ENCODE data around the gene C1orf116. TPM values are rescaled to one million over a fixed set of nuclear protein-coding genes. Genes with fewer than 3 reads are reported as not detected.
A peak's percentile ranks its signal among the peaks of the same experiment; 100 is the strongest.

Gene C1orf116
- total RNA-seq, 3 donors from 2014 or later = 0.03 to 0.11 (median 0.08) TPM

GRCh38 chr1:207022996-207023679, 9.4 kb downstream of the C1orf116 start:
- H3K36me3 Mint-ChIP-seq (ENCODE audit: insufficient read depth) = no peaks in the 10 kb centered on the region
- H3K9me3 Mint-ChIP-seq = no peaks in the 10 kb centered on the region
- ATAC-seq (no peak), DNase-seq (no peak)
- no peaks in the 10 kb centered on the region for H3K4me1 Mint-ChIP-seq (ENCODE audit: low read depth)
- H3K27me3 Mint-ChIP-seq (ENCODE audit: low read depth) = peaks cover 28% of the 10 kb centered on the region
- H3K4me3 Mint-ChIP-seq = no peak overlapping the region

GRCh38 chr1:207021876-207022596, 10.5 kb downstream of the C1orf116 start:
- H3K4me3 Mint-ChIP-seq = no peak overlapping the region
- no peak for ATAC-seq
- no peaks in the 10 kb centered on the region for H3K4me1 Mint-ChIP-seq (ENCODE audit: low read depth)
- no peaks in the 10 kb centered on the region for H3K36me3 Mint-ChIP-seq (ENCODE audit: insufficient read depth)
- no peaks in the 10 kb centered on the region for H3K9me3 Mint-ChIP-seq
- no peak for DNase-seq
- H3K27me3 Mint-ChIP-seq (ENCODE audit: low read depth) = peaks cover 21% of the 10 kb centered on the region

- no peak for ATAC-seq
Measured at GRCh38 chr1:207021139-207021861, 11.3 kb downstream of the C1orf116 start.

GRCh38 chr1:207020709-207021107, 11.8 kb downstream of the C1orf116 start:
- ATAC-seq (no peak), DNase-seq (no peak)
- H3K27me3 Mint-ChIP-seq (ENCODE audit: low read depth) = peaks cover 21% of the 10 kb centered on the region
- no peaks in the 10 kb centered on the region for H3K4me1 Mint-ChIP-seq (ENCODE audit: low read depth)
- H3K36me3 Mint-ChIP-seq (ENCODE audit: insufficient read depth) = no peaks in the 10 kb centered on the region
- no peaks in the 10 kb centered on the region for H3K9me3 Mint-ChIP-seq
- no peak overlapping the region for H3K4me3 Mint-ChIP-seq

More at GRCh38 chr1:207021139-207021861, 11.3 kb downstream of the C1orf116 start:
- DNase-seq = no peak
- Mint-ChIP-seq H3K4me1 (ENCODE audit: low read depth) (no peaks in the 10 kb centered on the region), H3K9me3 (no peaks in the 10 kb centered on the region), H3K36me3 (ENCODE audit: insufficient read depth) (no peaks in the 10 kb centered on the region), H3K4me3 (no peak overlapping the region), H3K27me3 (ENCODE audit: low read depth) (peaks cover 17% of the 10 kb centered on the region)

- no peak for DNase-seq
- no peak overlapping the region for H3K4me3 Mint-ChIP-seq
- no peak for ATAC-seq
- H3K9me3 Mint-ChIP-seq = no peaks in the 10 kb centered on the region
- H3K4me1 Mint-ChIP-seq (ENCODE audit: low read depth) = no peaks in the 10 kb centered on the region
- H3K27me3 Mint-ChIP-seq (ENCODE audit: low read depth) = peaks cover 21% of the 10 kb centered on the region
- H3K36me3 Mint-ChIP-seq (ENCODE audit: insufficient read depth) = no peaks in the 10 kb centered on the region
Measured at GRCh38 chr1:207020065-207020708, 12.4 kb downstream of the C1orf116 start.

GRCh38 chr1:207019661-207020060, 12.9 kb downstream of the C1orf116 start:
- H3K4me1 Mint-ChIP-seq (ENCODE audit: low read depth) = no peaks in the 10 kb centered on the region
- DNase-seq (no peak), ATAC-seq (no peak)
- H3K9me3 Mint-ChIP-seq = no peaks in the 10 kb centered on the region
- H3K4me3 Mint-ChIP-seq = no peak overlapping the region
- no peaks in the 10 kb centered on the region for H3K36me3 Mint-ChIP-seq (ENCODE audit: insufficient read depth)
- peaks cover 23% of the 10 kb centered on the region for H3K27me3 Mint-ChIP-seq (ENCODE audit: low read depth)

- peaks cover 25% of the 10 kb centered on the region for H3K27me3 Mint-ChIP-seq (ENCODE audit: low read depth)
- ATAC-seq (no peak), DNase-seq (no peak)
- no peak overlapping the region for H3K4me3 Mint-ChIP-seq
- H3K9me3 Mint-ChIP-seq = no peaks in the 10 kb centered on the region
- H3K4me1 Mint-ChIP-seq (ENCODE audit: low read depth) = no peaks in the 10 kb centered on the region
- no peaks in the 10 kb centered on the region for H3K36me3 Mint-ChIP-seq (ENCODE audit: insufficient read depth)
Measured at GRCh38 chr1:207019161-207019560, 13.4 kb downstream of the C1orf116 start.

- Mint-ChIP-seq H3K27me3 (ENCODE audit: low read depth) (peaks cover 26% of the 10 kb centered on the region), H3K4me1 (ENCODE audit: low read depth) (no peaks in the 10 kb centered on the region), H3K9me3 (no peaks in the 10 kb centered on the region), H3K4me3 (no peak overlapping the region), H3K36me3 (ENCODE audit: insufficient read depth) (no peaks in the 10 kb centered on the region)
- ATAC-seq = no peak
- DNase-seq = no peak
Measured at GRCh38 chr1:207018707-207019106, 13.8 kb downstream of the C1orf116 start.

GRCh38 chr1:207017615-207018559, 14.7 kb downstream of the C1orf116 start:
- ATAC-seq (no peak), DNase-seq (no peak)
- H3K27me3 Mint-ChIP-seq (ENCODE audit: low read depth) = peaks cover 32% of the 10 kb centered on the region
- no peaks in the 10 kb centered on the region for H3K9me3 Mint-ChIP-seq
- no peaks in the 10 kb centered on the region for H3K36me3 Mint-ChIP-seq (ENCODE audit: insufficient read depth)
- no peaks in the 10 kb centered on the region for H3K4me1 Mint-ChIP-seq (ENCODE audit: low read depth)
- H3K4me3 Mint-ChIP-seq = no peak overlapping the region

GRCh38 chr1:207015791-207016190, 16.8 kb downstream of the C1orf116 start:
- Mint-ChIP-seq H3K9me3 (no peaks in the 10 kb centered on the region), H3K36me3 (ENCODE audit: insufficient read depth) (no peaks in the 10 kb centered on the region), H3K4me3 (no peak overlapping the region), H3K27me3 (ENCODE audit: low read depth) (peaks cover 35% of the 10 kb centered on the region), H3K4me1 (ENCODE audit: low read depth) (no peaks in the 10 kb centered on the region)
- no peak for DNase-seq
- ATAC-seq = peak in 1 of 2 donors; percentile 58

GRCh38 chr1:207014728-207015127, 17.8 kb downstream of the C1orf116 start:
- no peak for ATAC-seq
- Mint-ChIP-seq H3K27me3 (ENCODE audit: low read depth) (peaks cover 37% of the 10 kb centered on the region), H3K4me1 (ENCODE audit: low read depth) (no peaks in the 10 kb centered on the region), H3K36me3 (ENCODE audit: insufficient read depth) (no peaks in the 10 kb centered on the region), H3K9me3 (no peaks in the 10 kb centered on the region), H3K4me3 (no peak overlapping the region)
- DNase-seq = no peak

GRCh38 chr1:207013321-207014085, 19.1 kb downstream of the C1orf116 start:
- H3K4me1 Mint-ChIP-seq (ENCODE audit: low read depth) = no peaks in the 10 kb centered on the region
- no peaks in the 10 kb centered on the region for H3K9me3 Mint-ChIP-seq
- ATAC-seq = no peak
- peaks cover 29% of the 10 kb centered on the region for H3K27me3 Mint-ChIP-seq (ENCODE audit: low read depth)
- DNase-seq = no peak
- no peak overlapping the region for H3K4me3 Mint-ChIP-seq
- no peaks in the 10 kb centered on the region for H3K36me3 Mint-ChIP-seq (ENCODE audit: insufficient read depth)

GRCh38 chr1:207010726-207011125, 21.8 kb downstream of the C1orf116 start:
- Mint-ChIP-seq H3K4me1 (ENCODE audit: low read depth) (no peaks in the 10 kb centered on the region), H3K4me3 (no peak overlapping the region), H3K36me3 (ENCODE audit: insufficient read depth) (no peaks in the 10 kb centered on the region), H3K9me3 (no peaks in the 10 kb centered on the region), H3K27me3 (ENCODE audit: low read depth) (peaks cover 25% of the 10 kb centered on the region)
- no peak for ATAC-seq
- DNase-seq = no peak
